K562 (cell line): ENCODE results near the gene CLCN4. TPM values are rescaled to one million over a fixed set of nuclear protein-coding genes. Genes with fewer than 3 reads are reported as not detected.

ENCODE experiments used
- ATAC-seq: fragments of 200-7000 bp; cut with Tn5 transposase; 3 replicates; pipeline ENCODE4 v1.9.1; 2020; ENCODE audit warnings: moderate library complexity
- BruUV-seq: library from RNA; stranded (reverse); fragments of 400-500 nt; replicated peaks from 2 replicates; lab custom pipeline; 2021; lab: Mats Ljungman, UMichigan
- CTCF ChIA-PET: fragments of 300-600 bp; formaldehyde crosslinking; extraction: SDS; loops from one replicate; lab custom pipeline; 2021; ENCODE audit warnings: low intra/inter-chr PET ratio; lab: Yijun Ruan, JAX
- POLR2A ChIA-PET: fragments of 300-600, 350-650 bp; sonication (Branson Sonifier 250); formaldehyde crosslinking; extraction: SDS; loops from one replicate; lab custom pipeline; 2021; ENCODE audit warnings: antibody characterized with exemption, inconsistent platforms; lab: Yijun Ruan, JAX
- DNase-seq, 4 experiments: peaks; one replicate each; pipeline versions ENCODE4 v3.0.0 to v3.0.0-alpha.2; 2011 to 2018; ENCODE audit warnings: low spot score in 3 of 4, mixed read lengths in 3 of 4; ENCODE audit errors: extremely low read depth in 1 of 4
- FAIRE-seq: peaks from 2 replicates; lab custom pipeline; 2011; peaks lifted over from hg19 to GRCh38; lab: Jason Lieb, UNC
- H2AFZ ChIP-seq: 2 replicates; pipeline ENCODE4 v1.6.0; 2011; ENCODE audit warnings: low read depth, low read length, control low read depth, inconsistent platforms
- H3K27ac ChIP-seq: fragments of 200-600 bp; 3 replicates; pipeline ENCODE4 v1.8.0; 2011; ENCODE audit warnings: low read depth, mild to moderate bottlenecking, control low read depth, inconsistent platforms, low read length, moderate library complexity, mixed read lengths; ENCODE audit errors: extremely low read depth
- H3K27me3 ChIP-seq, 2 experiments: fragments of 300-600 bp in 1 of 2; 2 replicates in 1 of 2; 3 replicates in 1 of 2; pipeline versions ENCODE4 v1.6.0 to v1.8.0; 2011; ENCODE audit warnings: inconsistent platforms in 2 of 2, low read length in 2 of 2, mild to moderate bottlenecking in 1 of 2, mixed read lengths in 1 of 2, moderate library complexity in 1 of 2; ENCODE audit not compliant: control insufficient read depth in 2 of 2, insufficient read depth in 2 of 2
- H3K36me3 ChIP-seq: fragments of 300-600 bp; 3 replicates; pipeline ENCODE4 v1.8.0; 2011; ENCODE audit warnings: mild to moderate bottlenecking, low read length, inconsistent platforms; ENCODE audit not compliant: control insufficient read depth, insufficient read depth
- H3K4me1 ChIP-seq, 2 experiments: fragments of 200-600 bp in 1 of 2; replicated peaks in 1 of 2; 2 replicates in 1 of 2; 3 replicates in 1 of 2; pipeline versions ENCODE4 v1.5.1 to v1.8.0; 2011; ENCODE audit warnings: inconsistent platforms in 2 of 2, low read length in 2 of 2, mild to moderate bottlenecking in 1 of 2, mixed read lengths in 1 of 2, moderate library complexity in 1 of 2; ENCODE audit not compliant: control insufficient read depth in 2 of 2, insufficient read depth in 2 of 2
- H3K4me2 ChIP-seq: 2 replicates; pipeline ENCODE4 v1.6.1; 2011; ENCODE audit warnings: low read length, control low read depth, inconsistent platforms, mixed read lengths; ENCODE audit not compliant: insufficient read depth
- H3K4me3 ChIP-seq: fragments of 200-600 bp; sonication (generic), shearing (Covaris generic); 2 replicates; pipeline ENCODE4 v1.5.1; 2016; ENCODE audit warnings: control low read depth, inconsistent platforms
- H3K79me2 ChIP-seq: fragments of 200-600 bp; 3 replicates; pipeline ENCODE4 v1.8.0; 2011; ENCODE audit warnings: low read length, inconsistent platforms; ENCODE audit not compliant: control insufficient read depth, insufficient read depth
- H3K9ac ChIP-seq, 2 experiments: 2 replicates each; pipeline versions ENCODE4 v1.6.0 to v1.6.1; 2011; ENCODE audit warnings: low read depth in 2 of 2, low read length in 2 of 2, control low read depth in 1 of 2, inconsistent platforms in 1 of 2, mild to moderate bottlenecking in 1 of 2, mixed read lengths in 1 of 2; ENCODE audit not compliant: insufficient read depth in 1 of 2
- H3K9me1 ChIP-seq: one replicate; pipeline ENCODE4 v1.6.0; 2011; ENCODE audit warnings: inconsistent platforms, mild to moderate bottlenecking, low read length, moderate library complexity; ENCODE audit not compliant: control insufficient read depth, insufficient read depth
- H3K9me3 ChIP-seq: replicated peaks from 2 replicates; pipeline ENCODE4 v1.5.1; 2011; ENCODE audit warnings: low read depth, low read length, inconsistent platforms; ENCODE audit not compliant: control insufficient read depth, insufficient read depth
- H4K20me1 ChIP-seq: replicated peaks from 2 replicates; pipeline ENCODE4 v1.6.1; 2011; ENCODE audit warnings: low read length, inconsistent platforms, mixed read lengths; ENCODE audit not compliant: control insufficient read depth, insufficient read depth
- BHLHE40 ChIP-seq: IDR thresholded peaks from 2 replicates; pipeline ENCODE4 v1.6.1; 2011; ENCODE audit warnings: low read length, improper control_type of control experiment
- E2F3 ChIP-seq: fragments of 250-450 bp; sonication (Bioruptor Pico); IDR thresholded peaks from 2 replicates; pipeline ENCODE4 v1.4.0; 2020; ENCODE audit warnings: mild to moderate bottlenecking
- GATAD2A ChIP-seq: fragments of 450-650 bp; IDR thresholded peaks from 2 replicates; pipeline ENCODE4 v1.6.1; 2017
- MAFF ChIP-seq: IDR thresholded peaks from 2 replicates; pipeline ENCODE4 v1.6.1; 2012; ENCODE audit warnings: low read length, improper control_type of control experiment
- NCOA1 ChIP-seq: fragments of 450-650 bp; IDR thresholded peaks from 2 replicates; pipeline ENCODE4 v1.6.1; 2016; ENCODE audit warnings: low read depth
- SMAD1 ChIP-seq: fragments of 150-350 bp; IDR thresholded peaks from 2 replicates; pipeline ENCODE4 v1.6.1; 2014; ENCODE audit warnings: low read length, low read depth; ENCODE audit not compliant: partially characterized antibody
- SRSF3 ChIP-seq: fragments of 200-400 bp; formaldehyde crosslinking; IDR thresholded peaks from 2 replicates; pipeline ENCODE4 v1.6.1; 2016; ENCODE audit warnings: mild to moderate bottlenecking, low read length, moderate library complexity; ENCODE audit not compliant: insufficient read depth
- TCFL5 ChIP-seq: fragments of 250-450 bp; sonication (Bioruptor Pico); conservative IDR thresholded peaks from 2 replicates; pipeline ENCODE4 v1.6.1; 2021; ENCODE audit warnings: mild to moderate bottlenecking, moderate library complexity, matching md5 sums
- WHSC1 ChIP-seq: IDR thresholded peaks from one replicate; pipeline ENCODE4 v1.6.1; 2012; ENCODE audit warnings: low read length, control low read depth, inconsistent platforms
- ZNF318 ChIP-seq, 2 experiments: fragments of 450-650 bp; IDR thresholded peaks; 2 replicates each; pipeline ENCODE4 v1.6.1; 2016; ENCODE audit warnings: mild to moderate bottlenecking in 2 of 2, borderline replicate concordance in 1 of 2, low read depth in 1 of 2, moderate library complexity in 1 of 2
- ZNF41 ChIP-seq: fragments of 250-450 bp; sonication (Bioruptor Pico); conservative IDR thresholded peaks from 2 replicates; pipeline ENCODE4 v1.4.0; 2020; ENCODE audit warnings: mild to moderate bottlenecking
- ZNF589 ChIP-seq: fragments of 200-800 bp; sonication (Bioruptor generic); IDR thresholded peaks from 2 replicates; pipeline ENCODE4 v1.6.1; 2016; ENCODE audit warnings: low read depth, missing genetic modification characterization, missing compliant biosample characterization
- ZNF76 ChIP-seq: fragments of 250-450 bp; sonication (Bioruptor Pico); IDR thresholded peaks from 2 replicates; pipeline ENCODE4 v1.4.0; 2020; ENCODE audit warnings: mild to moderate bottlenecking, moderate library complexity, borderline replicate concordance
- ZSCAN32 ChIP-seq: fragments of 450-650 bp; formaldehyde crosslinking; IDR thresholded peaks from 2 replicates; pipeline ENCODE4 v1.4.0; 2020; ENCODE audit warnings: mild to moderate bottlenecking, moderate library complexity
- WGBS: fragments of 100-300 bp; shearing (Covaris generic); methylation state at CpG from one replicate; pipeline ENCODE4 v1.1.6; 2016; ENCODE audit warnings: low coverage, mixed read lengths; ENCODE audit not compliant: insufficient coverage; ENCODE audit errors: missing lambda C conversion rate; 5-methylcytosine and 5-hydroxymethylcytosine counted together
- in situ Hi-C: fragments of 300-500 bp; cut with MboI; formaldehyde crosslinking; loops from 4 replicates; pipeline ENCODE4 v1.15.0; 2018; ENCODE audit warnings: inconsistent platforms, mixed read lengths
- intact Hi-C: fragments of 100-400 bp; cut with micrococcal nuclease; formaldehyde crosslinking; loops from 2 replicates; pipeline ENCODE4 v1.14.2; 2022
- polyA plus RNA-seq, 8 experiments: library from polyadenylated mRNA; depleted of rRNA in 4 of 8; stranded (reverse) in 5 of 8; unstranded in 3 of 8; fragments of >200 nt; fragmentation: Nextera tagmentation in 2 of 8; fragmentation: Illumina TruSeq in 1 of 8; extraction: Ambion mirVana in 2 of 8; extraction: Trizol in 1 of 8; gene quantifications; 2 replicates each; pipeline versions ENCODE4 v1.2.1 to v1.2.3, GENCODE V29; 2011 to 2014; ENCODE audit warnings: inconsistent platforms in 1 of 8, missing spikeins in 1 of 8
- total RNA-seq, 7 experiments: library from RNA; depleted of rRNA in 6 of 7; stranded (reverse); fragments of >200 nt in 6 of 7; fragmentation: Illumina TruSeq in 2 of 7; extraction: Trizol in 2 of 7; gene quantifications; 2 replicates each; pipeline versions ENCODE4 v1.2.1 to v1.2.3, GENCODE V29; 2011 to 2021; ENCODE audit warnings: low replicate concordance in 1 of 7
- TF ChIP-seq, protein P1 (sequence below): fragments of 450-650 bp; IDR thresholded peaks from 2 replicates; pipeline ENCODE4 v1.6.1; 2016; ENCODE audit warnings: mild to moderate bottlenecking

The CLCN4 gene
- total and polyA plus RNA-seq, 9 of the 15 experiments (the other 6 are each of a cell fraction or from before 2014, with no cell fraction given), result 0.03 to 0.24 (median 0.10) TPM; not detected in 1

DNA sequence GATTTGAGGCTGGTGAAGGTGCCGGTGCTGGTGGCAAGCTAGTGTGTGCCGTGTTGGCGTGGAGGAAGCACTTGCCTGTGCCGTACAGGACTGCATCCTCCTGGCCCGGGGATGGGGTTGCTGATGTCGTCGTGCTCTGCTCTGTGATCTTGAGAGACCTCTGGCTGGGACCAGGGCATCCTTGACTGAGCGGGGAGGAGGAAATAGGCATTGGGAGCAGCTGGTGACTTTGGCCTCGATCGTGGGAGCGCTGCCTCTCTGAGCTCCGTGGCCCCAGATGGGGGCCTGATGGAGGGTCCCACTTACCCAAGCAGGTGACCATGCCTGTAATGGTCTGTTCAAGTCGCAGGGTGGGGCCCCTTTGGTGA lies 31.5 kb upstream of the CLCN4 start:
- no peak overlapping the region for H3K27ac ChIP-seq
- no TSS peak for BruUV-seq
- H3K4me3 ChIP-seq, result no peak overlapping the region
- FAIRE-seq, result no peak
- ATAC-seq, result no peak
- H3K9ac ChIP-seq, result no peak overlapping the region
- CTCF ChIA-PET, result no interaction called here
- no peak overlapping the region for H3K4me2 ChIP-seq
- no peak overlapping the region for H2AFZ ChIP-seq
- peaks cover 0 to 43% of the 10 kb centered on the region in 2 experiments; a peak in 3 of 5 replicates for H3K27me3 ChIP-seq
- H4K20me1 ChIP-seq, result no peaks in the 10 kb centered on the region
- H3K9me1 ChIP-seq, result no peaks in the 10 kb centered on the region
- WGBS, result 7% methylated on average over 3 of the region's 13 CpGs
- H3K79me2 ChIP-seq, result no peaks in the 10 kb centered on the region
- POLR2A ChIA-PET, result no interaction called here
- intact Hi-C loops, result no loop called here
- peaks cover 0 to 3% of the 10 kb centered on the region in 2 experiments; a peak in 2 of 5 replicates for H3K4me1 ChIP-seq
- no peaks in the 10 kb centered on the region for H3K36me3 ChIP-seq
- in situ Hi-C loops, result no loop called here
- DNase-seq, result no peak
- peaks cover 6% of the 10 kb centered on the region for H3K9me3 ChIP-seq
- TF ChIP-seq, protein P1, sequence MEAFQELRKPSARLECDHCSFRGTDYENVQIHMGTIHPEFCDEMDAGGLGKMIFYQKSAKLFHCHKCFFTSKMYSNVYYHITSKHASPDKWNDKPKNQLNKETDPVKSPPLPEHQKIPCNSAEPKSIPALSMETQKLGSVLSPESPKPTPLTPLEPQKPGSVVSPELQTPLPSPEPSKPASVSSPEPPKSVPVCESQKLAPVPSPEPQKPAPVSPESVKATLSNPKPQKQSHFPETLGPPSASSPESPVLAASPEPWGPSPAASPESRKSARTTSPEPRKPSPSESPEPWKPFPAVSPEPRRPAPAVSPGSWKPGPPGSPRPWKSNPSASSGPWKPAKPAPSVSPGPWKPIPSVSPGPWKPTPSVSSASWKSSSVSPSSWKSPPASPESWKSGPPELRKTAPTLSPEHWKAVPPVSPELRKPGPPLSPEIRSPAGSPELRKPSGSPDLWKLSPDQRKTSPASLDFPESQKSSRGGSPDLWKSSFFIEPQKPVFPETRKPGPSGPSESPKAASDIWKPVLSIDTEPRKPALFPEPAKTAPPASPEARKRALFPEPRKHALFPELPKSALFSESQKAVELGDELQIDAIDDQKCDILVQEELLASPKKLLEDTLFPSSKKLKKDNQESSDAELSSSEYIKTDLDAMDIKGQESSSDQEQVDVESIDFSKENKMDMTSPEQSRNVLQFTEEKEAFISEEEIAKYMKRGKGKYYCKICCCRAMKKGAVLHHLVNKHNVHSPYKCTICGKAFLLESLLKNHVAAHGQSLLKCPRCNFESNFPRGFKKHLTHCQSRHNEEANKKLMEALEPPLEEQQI, result no peak
- no peak for TF ChIP-seq ZNF76 (CRISPR knock-in tag)
- TF ChIP-seq ZSCAN32 (CRISPR knock-in tag), result no peak
- no peak for TF ChIP-seq GATAD2A
- no peak for TF ChIP-seq SRSF3
- no peak for TF ChIP-seq MAFF
- no peak for TF ChIP-seq E2F3
- no peak for TF ChIP-seq ZNF318 (IDR thresholded peaks at IDR 0.05; ENCODE audit: borderline replicate concordance in 1 of 2, low read depth in 1 of 2)
- TF ChIP-seq SMAD1, result no peak
- TF ChIP-seq NCOA1, result no peak
- TF ChIP-seq ZNF589 (CRISPR knock-in tag), result no peak
- TF ChIP-seq TCFL5 (CRISPR knock-in tag), result no peak
- TF ChIP-seq BHLHE40, result no peak
- TF ChIP-seq WHSC1, result no peak
- no peak for TF ChIP-seq ZNF41 (CRISPR knock-in tag)
